SH-SY5Y (cell line): ENCODE results near the gene ARRDC2.

Source experiments
- GATA2 ChIP-seq: IDR thresholded peaks from 2 replicates; pipeline ENCODE4 v1.6.1; 2011; ENCODE audit warnings: mild to moderate bottlenecking, low read depth, low read length
- GATA3 ChIP-seq: IDR thresholded peaks from 2 replicates; pipeline ENCODE4 v1.6.1; 2011; ENCODE audit warnings: low read depth, mild to moderate bottlenecking, low read length, moderate library complexity

GRCh38 chr19:18023622-18024251, 15.8 kb downstream of the ARRDC2 start:
- TF ChIP-seq GATA2, result no peak
- no peak for TF ChIP-seq GATA3
